Loucy (cell line): ENCODE data around the gene FABP7.

Experiments used
- EZH2phosphoT487 ChIP-seq: fragments of 200-600 bp; IDR thresholded peaks from 2 replicates; pipeline ENCODE4 v1.6.1; 2018; ENCODE audit warnings: antibody characterized with exemption, mild to moderate bottlenecking, moderate library complexity, borderline replicate concordance
- TF ChIP-seq, protein P1 (sequence below): fragments of 200-600 bp; sonication (generic); conservative IDR thresholded peaks from 2 replicates; pipeline ENCODE4 v1.5.1; 2014; ENCODE audit warnings: mild to moderate bottlenecking, antibody characterized with exemption, low read length

- TF ChIP-seq, protein P1, sequence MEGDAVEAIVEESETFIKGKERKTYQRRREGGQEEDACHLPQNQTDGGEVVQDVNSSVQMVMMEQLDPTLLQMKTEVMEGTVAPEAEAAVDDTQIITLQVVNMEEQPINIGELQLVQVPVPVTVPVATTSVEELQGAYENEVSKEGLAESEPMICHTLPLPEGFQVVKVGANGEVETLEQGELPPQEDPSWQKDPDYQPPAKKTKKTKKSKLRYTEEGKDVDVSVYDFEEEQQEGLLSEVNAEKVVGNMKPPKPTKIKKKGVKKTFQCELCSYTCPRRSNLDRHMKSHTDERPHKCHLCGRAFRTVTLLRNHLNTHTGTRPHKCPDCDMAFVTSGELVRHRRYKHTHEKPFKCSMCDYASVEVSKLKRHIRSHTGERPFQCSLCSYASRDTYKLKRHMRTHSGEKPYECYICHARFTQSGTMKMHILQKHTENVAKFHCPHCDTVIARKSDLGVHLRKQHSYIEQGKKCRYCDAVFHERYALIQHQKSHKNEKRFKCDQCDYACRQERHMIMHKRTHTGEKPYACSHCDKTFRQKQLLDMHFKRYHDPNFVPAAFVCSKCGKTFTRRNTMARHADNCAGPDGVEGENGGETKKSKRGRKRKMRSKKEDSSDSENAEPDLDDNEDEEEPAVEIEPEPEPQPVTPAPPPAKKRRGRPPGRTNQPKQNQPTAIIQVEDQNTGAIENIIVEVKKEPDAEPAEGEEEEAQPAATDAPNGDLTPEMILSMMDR = no peak
- TF ChIP-seq EZH2phosphoT487 = no peak
These were observed 11.8 kb downstream of the FABP7 start for GRCh38 chr6:122791310-122791679.
